ENCODE measurements around the gene ASMTL. TPM values are rescaled to one million over a fixed set of nuclear protein-coding genes. Genes with fewer than 3 reads are reported as not detected.

Gene ASMTL
- polyA plus RNA-seq, 1 donor (not counting 4 experiments of a cell fraction or from before 2014, with no cell fraction given): 13.8 TPM

GRCh38 chrX:1392376-1393068 is 60.2 kb downstream of the ASMTL start:
- Histone ChIP-seq H3K4me2 (ENCODE audit: control insufficient read depth, extremely low read depth, insufficient read depth, low read depth, low read length) (peak overlapping the region; percentile 83), H3K36me3 (ENCODE audit: control insufficient read depth in 2 of 2, extremely low read depth in 1 of 2, insufficient read depth in 2 of 2, low read length in 2 of 2) (peaks cover 24 to 27% of the 10 kb centered on the region in 2 experiments), H3K27me3 (ENCODE audit: control insufficient read depth, extremely low read depth, insufficient read depth, low read length) (no peaks in the 10 kb centered on the region), H3K79me2 (ENCODE audit: control insufficient read depth, insufficient read depth, low read length) (peaks cover 50% of the 10 kb centered on the region), H3K9me3 (ENCODE audit: control insufficient read depth, low read depth, low read length) (no peaks in the 10 kb centered on the region), H3K4me3 (ENCODE audit: control insufficient read depth in 2 of 3, extremely low read depth in 1 of 3, insufficient read depth in 2 of 3, low read depth in 1 of 3, low read length in 3 of 3) (peak overlapping the region; percentile 68 to 100 (median 74)), H4K20me1 (ENCODE audit: control insufficient read depth, extremely low read depth, insufficient read depth, low read length) (peaks cover 31% of the 10 kb centered on the region), H3K27ac (ENCODE audit: control insufficient read depth, insufficient read depth, low read length) (peak overlapping the region; percentile 91), H3K9ac (ENCODE audit: control insufficient read depth, extremely low read depth, insufficient read depth, low read length) (peak overlapping the region; percentile 83), H2AFZ (ENCODE audit: control insufficient read depth, low read length) (peak overlapping the region; percentile 82), H3K4me1 (ENCODE audit: control insufficient read depth, extremely low read depth, insufficient read depth, low read length) (peaks cover 6% of the 10 kb centered on the region), H3K9me1 (ENCODE audit: control insufficient read depth, extremely low read depth, insufficient read depth, low read length) (no peaks in the 10 kb centered on the region)
- TF ChIP-seq EZH2 (IDR thresholded peaks at IDR 0.05; ENCODE audit: low read length) (no peak), CTCF (optimal IDR thresholded peaks at IDR 0.05 in 1 of 3, IDR thresholded peaks at IDR 0.05 in 1 of 3, conservative IDR thresholded peaks at IDR 0.05 in 1 of 3; ENCODE audit: extremely low read depth in 1 of 3, insufficient read depth in 2 of 3, low read length in 3 of 3) (no peak)
- dilution Hi-C loops (cut with MboI; ENCODE audit: extremely low pct_ligation_motif_present, low sequenced_read_pairs): no loop called here
- FAIRE-seq (no peak), DNase-seq (ENCODE audit: low read depth, low spot score) (no peak)

- Histone ChIP-seq H2AFZ (ENCODE audit: control insufficient read depth, low read length) (peak within 1 kb of the TSS; percentile 82), H3K27ac (ENCODE audit: control insufficient read depth, insufficient read depth, low read length) (peak within 1 kb of the TSS; percentile 91), H3K9me3 (ENCODE audit: control insufficient read depth, low read depth, low read length) (no peaks in the 10 kb centered on the region), H3K4me3 (ENCODE audit: control insufficient read depth in 2 of 3, extremely low read depth in 1 of 3, insufficient read depth in 2 of 3, low read depth in 1 of 3, low read length in 3 of 3) (peak within 1 kb of the TSS; percentile 68 to 100 (median 99)), H3K9ac (ENCODE audit: control insufficient read depth, extremely low read depth, insufficient read depth, low read length) (peak within 1 kb of the TSS; percentile 97), H3K36me3 (ENCODE audit: control insufficient read depth in 2 of 2, extremely low read depth in 1 of 2, insufficient read depth in 2 of 2, low read length in 2 of 2) (peaks cover 26 to 33% of the 10 kb centered on the region in 2 experiments), H4K20me1 (ENCODE audit: control insufficient read depth, extremely low read depth, insufficient read depth, low read length) (peaks cover 37% of the 10 kb centered on the region), H3K9me1 (ENCODE audit: control insufficient read depth, extremely low read depth, insufficient read depth, low read length) (no peaks in the 10 kb centered on the region), H3K27me3 (ENCODE audit: control insufficient read depth, extremely low read depth, insufficient read depth, low read length) (no peaks in the 10 kb centered on the region), H3K4me1 (ENCODE audit: control insufficient read depth, extremely low read depth, insufficient read depth, low read length) (peaks cover 6% of the 10 kb centered on the region), H3K4me2 (ENCODE audit: control insufficient read depth, extremely low read depth, insufficient read depth, low read depth, low read length) (peak within 1 kb of the TSS; percentile 83), H3K79me2 (ENCODE audit: control insufficient read depth, insufficient read depth, low read length) (peaks cover 57% of the 10 kb centered on the region)
- FAIRE-seq (no peak), DNase-seq (ENCODE audit: low read depth, low spot score) (peak; percentile 60)
- dilution Hi-C loops (cut with MboI; ENCODE audit: extremely low pct_ligation_motif_present, low sequenced_read_pairs): no loop called here
- TF ChIP-seq EZH2 (IDR thresholded peaks at IDR 0.05; ENCODE audit: low read length): no peak
- peak in 1 of 3 experiments; percentile 11 for TF ChIP-seq CTCF (optimal IDR thresholded peaks at IDR 0.05 in 1 of 3, IDR thresholded peaks at IDR 0.05 in 1 of 3, conservative IDR thresholded peaks at IDR 0.05 in 1 of 3; ENCODE audit: extremely low read depth in 1 of 3, insufficient read depth in 2 of 3, low read length in 3 of 3)
Observed at GRCh38 chrX:1391707-1392375, 60.9 kb downstream of the ASMTL start, which contains the start of gene SLC25A6. Gene SLC25A6, minus strand, starts transcription at chrX:1392113. Its CDS starts 104 bp downstream, at chrX:1392009.
